A673 (cell line): ENCODE measurements around the gene EMID1. TPM values are rescaled to one million over a fixed set of nuclear protein-coding genes. Genes with fewer than 3 reads are reported as not detected.

Experiments used
- BruUV-seq: library from RNA; stranded (reverse); fragments of 400-500 nt; replicated peaks from 2 replicates; lab custom pipeline; 2021; lab: Mats Ljungman, UMichigan
- CTCF ChIA-PET: fragments of 300-600 bp; sonication (Branson Sonifier 250); formaldehyde crosslinking; loops from one replicate; lab custom pipeline; 2022; ENCODE audit warnings: antibody characterized with exemption; lab: Charles Lee
- POLR2A ChIA-PET: fragments of 300-600 bp; sonication (Branson Sonifier 250); formaldehyde crosslinking; loops from one replicate; lab custom pipeline; 2022; ENCODE audit warnings: antibody characterized with exemption; ENCODE audit not compliant: low non-redundant PET; lab: Charles Lee
- DNase-seq: peaks from one replicate; pipeline ENCODE4 v3.0.0-alpha.2; 2015; ENCODE audit warnings: low spot score
- H3K27ac ChIP-seq: fragments of 200-600 bp; sonication (generic); 2 replicates; pipeline ENCODE4 v1.5.1; 2016; ENCODE audit warnings: mixed run types, low read depth, mild to moderate bottlenecking, mixed read lengths, antibody characterized with exemption, low read length; ENCODE audit not compliant: poor library complexity, severe bottlenecking
- H3K27me3 ChIP-seq: fragments of 200-600 bp; sonication (generic); replicated peaks from 2 replicates; pipeline ENCODE4 v1.6.1; 2017; ENCODE audit warnings: mixed run types, low read depth, mild to moderate bottlenecking, mixed read lengths, antibody characterized with exemption, low read length; ENCODE audit not compliant: insufficient read depth, poor library complexity
- H3K36me3 ChIP-seq: fragments of 200-600 bp; sonication (generic); 2 replicates; pipeline ENCODE4 v1.6.1; 2016; ENCODE audit warnings: mixed run types, mild to moderate bottlenecking, mixed read lengths, antibody characterized with exemption, low read length; ENCODE audit not compliant: insufficient read depth, poor library complexity, severe bottlenecking
- H3K4me1 ChIP-seq: fragments of 200-600 bp; sonication (generic); 2 replicates; pipeline ENCODE4 v1.6.1; 2017; ENCODE audit warnings: mixed run types, mild to moderate bottlenecking, mixed read lengths, antibody characterized with exemption, low read length; ENCODE audit not compliant: insufficient read depth, poor library complexity, severe bottlenecking
- H3K4me3 ChIP-seq: fragments of 200-600 bp; sonication (generic); 2 replicates; pipeline ENCODE4 v1.5.1; 2016; ENCODE audit warnings: low read depth, mixed run types, mild to moderate bottlenecking, mixed read lengths, low read length; ENCODE audit not compliant: poor library complexity, severe bottlenecking
- H3K9me3 ChIP-seq: fragments of 200-600 bp; sonication (generic); 2 replicates; pipeline ENCODE4 v1.6.1; 2016; ENCODE audit warnings: mixed run types, low read depth, mild to moderate bottlenecking, mixed read lengths, antibody characterized with exemption, low read length; ENCODE audit not compliant: poor library complexity, severe bottlenecking
- EZH2 ChIP-seq: fragments of 200-600 bp; sonication (generic); IDR thresholded peaks from 2 replicates; pipeline ENCODE4 v1.6.1; 2017; ENCODE audit warnings: borderline replicate concordance, low read depth, mild to moderate bottlenecking, mixed read lengths, antibody characterized with exemption, low read length; ENCODE audit not compliant: poor library complexity, severe bottlenecking
- intact Hi-C: fragments of 100-400 bp; cut with micrococcal nuclease; formaldehyde crosslinking; loops from one replicate; pipeline ENCODE4 v1.10.0; 2022; ENCODE audit not compliant: unreplicated experiment
- total RNA-seq: library from RNA; stranded (reverse); gene quantifications from 2 replicates; pipeline ENCODE4 v1.2.3, GENCODE V29; 2021
- TF ChIP-seq, protein P1 (sequence below): fragments of 300-800, 200-600 bp; sonication (generic); conservative IDR thresholded peaks from 2 replicates; pipeline ENCODE4 v1.5.1; 2017; ENCODE audit warnings: low read depth, mild to moderate bottlenecking, antibody characterized with exemption, low read length, moderate library complexity, mixed read lengths

The EMID1 gene
- total RNA-seq, 1 experiment from 2014 or later = not detected

DNA sequence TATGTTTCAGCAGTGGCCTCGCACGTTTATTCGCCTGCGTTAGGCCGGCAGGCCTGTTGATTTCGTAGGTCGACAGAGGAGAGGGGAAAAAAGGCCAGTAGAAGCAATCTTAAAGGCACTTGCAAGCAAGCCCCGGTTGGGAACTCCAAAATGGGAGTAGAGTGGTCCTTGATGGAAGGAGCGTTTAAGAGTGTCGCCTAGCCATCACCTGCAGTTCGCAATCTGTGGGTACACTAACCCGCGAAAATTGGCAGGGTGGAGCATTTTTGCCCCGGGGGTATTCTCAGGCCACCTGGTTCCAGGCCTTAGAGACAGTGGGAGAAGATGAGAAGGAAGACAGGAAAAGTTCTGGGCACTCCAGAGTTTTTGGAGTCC, 63.5 kb downstream of the EMID1 start:
- TF ChIP-seq, protein P1, sequence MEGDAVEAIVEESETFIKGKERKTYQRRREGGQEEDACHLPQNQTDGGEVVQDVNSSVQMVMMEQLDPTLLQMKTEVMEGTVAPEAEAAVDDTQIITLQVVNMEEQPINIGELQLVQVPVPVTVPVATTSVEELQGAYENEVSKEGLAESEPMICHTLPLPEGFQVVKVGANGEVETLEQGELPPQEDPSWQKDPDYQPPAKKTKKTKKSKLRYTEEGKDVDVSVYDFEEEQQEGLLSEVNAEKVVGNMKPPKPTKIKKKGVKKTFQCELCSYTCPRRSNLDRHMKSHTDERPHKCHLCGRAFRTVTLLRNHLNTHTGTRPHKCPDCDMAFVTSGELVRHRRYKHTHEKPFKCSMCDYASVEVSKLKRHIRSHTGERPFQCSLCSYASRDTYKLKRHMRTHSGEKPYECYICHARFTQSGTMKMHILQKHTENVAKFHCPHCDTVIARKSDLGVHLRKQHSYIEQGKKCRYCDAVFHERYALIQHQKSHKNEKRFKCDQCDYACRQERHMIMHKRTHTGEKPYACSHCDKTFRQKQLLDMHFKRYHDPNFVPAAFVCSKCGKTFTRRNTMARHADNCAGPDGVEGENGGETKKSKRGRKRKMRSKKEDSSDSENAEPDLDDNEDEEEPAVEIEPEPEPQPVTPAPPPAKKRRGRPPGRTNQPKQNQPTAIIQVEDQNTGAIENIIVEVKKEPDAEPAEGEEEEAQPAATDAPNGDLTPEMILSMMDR = no peak
- no peak for TF ChIP-seq EZH2
- H3K27me3 ChIP-seq = no peaks in the 10 kb centered on the region
- H3K36me3 ChIP-seq = peaks cover 68% of the 10 kb centered on the region
- no TSS peak for BruUV-seq
- POLR2A ChIA-PET = no interaction called here
- no peak for DNase-seq
- CTCF ChIA-PET = no interaction called here
- H3K4me1 ChIP-seq = peaks cover 44% of the 10 kb centered on the region
- peak overlapping the region; percentile 100 for H3K27ac ChIP-seq
- H3K9me3 ChIP-seq = no peaks in the 10 kb centered on the region
- intact Hi-C loops = no loop called here
- peak overlapping the region; percentile 81 for H3K4me3 ChIP-seq

DNA sequence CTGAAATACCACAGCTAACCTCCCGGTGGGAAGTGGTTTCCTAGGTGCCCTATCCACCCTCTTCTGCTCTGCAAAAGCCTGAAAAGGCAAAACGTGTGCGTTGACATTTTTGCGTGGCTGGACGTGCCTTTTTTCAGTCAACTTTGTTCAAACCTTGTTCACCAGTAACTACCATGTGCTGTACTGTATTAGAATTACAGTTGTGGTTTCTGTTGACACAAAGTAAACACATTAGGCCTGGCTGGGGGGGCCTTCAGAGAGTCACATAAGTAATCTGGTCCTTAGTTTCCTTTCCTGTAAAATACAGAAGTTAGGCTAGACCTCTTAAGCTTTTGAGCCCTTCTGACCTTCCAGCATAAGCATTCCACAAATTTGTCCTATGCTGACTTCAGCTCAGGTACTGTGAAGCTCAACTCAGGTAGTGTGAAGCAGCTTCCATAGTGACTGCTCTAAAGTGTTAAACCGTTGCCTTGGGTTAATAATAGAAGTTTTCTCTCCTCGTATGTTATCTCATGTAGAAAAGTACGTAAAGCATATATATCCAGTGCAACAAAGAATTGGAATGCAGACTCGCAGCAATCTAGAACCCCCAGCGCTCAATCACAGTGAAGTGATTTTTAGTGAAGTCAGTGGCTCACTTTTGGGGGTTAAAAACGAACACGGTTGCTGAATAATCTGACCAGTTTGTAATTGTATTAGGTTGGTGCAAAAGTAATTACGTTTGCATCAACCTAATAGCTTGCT, 64.2 kb downstream of the EMID1 start:
- peaks cover 70% of the 10 kb centered on the region for H3K36me3 ChIP-seq
- no peaks in the 10 kb centered on the region for H3K9me3 ChIP-seq
- peak overlapping the region; percentile 100 for H3K27ac ChIP-seq
- peaks cover 48% of the 10 kb centered on the region for H3K4me1 ChIP-seq
- TF ChIP-seq, protein P1 = no peak
- TF ChIP-seq EZH2 = no peak
- H3K27me3 ChIP-seq = no peaks in the 10 kb centered on the region
- CTCF ChIA-PET = no interaction called here
- BruUV-seq = no TSS peak
- H3K4me3 ChIP-seq = peak overlapping the region; percentile 81
- POLR2A ChIA-PET = no interaction called here
- intact Hi-C loops = no loop called here
- no peak for DNase-seq

DNA sequence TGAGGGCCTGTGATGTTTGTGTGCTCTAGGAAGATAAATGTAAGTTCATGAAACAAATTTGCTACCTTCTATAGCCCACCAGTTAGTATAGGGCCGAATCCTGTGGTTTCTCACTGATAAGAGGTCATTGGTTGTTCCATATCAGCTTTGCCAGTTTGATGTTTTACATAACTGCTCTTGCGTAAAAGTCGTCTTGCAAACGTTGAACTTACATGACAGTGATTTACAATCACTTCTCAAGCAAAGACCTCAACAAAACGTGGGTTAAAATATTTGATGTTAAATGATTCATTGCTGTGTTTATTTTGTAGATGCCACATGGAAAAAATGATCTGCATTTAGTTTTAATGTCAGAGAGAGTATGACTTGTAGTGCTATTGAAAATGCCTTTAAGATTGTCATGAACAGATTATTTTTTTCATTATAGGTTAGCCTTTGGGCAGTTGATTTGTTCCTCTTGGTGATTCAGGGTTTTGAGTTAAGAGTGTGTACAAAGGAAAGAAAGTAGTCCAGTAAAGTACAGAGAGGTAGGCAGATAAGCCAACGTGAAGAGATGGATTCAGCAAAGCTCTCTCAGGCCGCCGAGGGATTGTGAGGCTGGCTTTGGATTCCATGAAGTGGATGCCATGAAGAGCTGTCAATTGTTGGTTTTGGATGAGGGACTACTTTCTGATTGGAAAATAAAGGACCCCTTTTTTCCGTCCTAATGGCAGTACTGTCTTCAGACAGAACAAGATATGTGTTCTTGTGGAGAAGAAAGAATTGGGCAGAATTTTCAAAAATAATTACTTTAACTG, 65.0 kb downstream of the EMID1 start:
- intact Hi-C loops = no loop called here
- POLR2A ChIA-PET = interaction anchor here (0.7 kb wide), 1 partner anchor 1333 kb away, joined by 3 read pairs; no protein-coding TSS in a partner anchor
- no peak for TF ChIP-seq EZH2
- TF ChIP-seq, protein P1 = no peak
- Histone ChIP-seq H3K4me3 (peak overlapping the region; percentile 81), H3K27ac (no peak overlapping the region), H3K27me3 (no peaks in the 10 kb centered on the region), H3K36me3 (peaks cover 70% of the 10 kb centered on the region), H3K9me3 (no peaks in the 10 kb centered on the region), H3K4me1 (peaks cover 55% of the 10 kb centered on the region)
- no peak for DNase-seq
- CTCF ChIA-PET = no interaction called here
- no TSS peak for BruUV-seq
